ENCODE data around the gene OSGEP.

OSGEP gene

DNA sequence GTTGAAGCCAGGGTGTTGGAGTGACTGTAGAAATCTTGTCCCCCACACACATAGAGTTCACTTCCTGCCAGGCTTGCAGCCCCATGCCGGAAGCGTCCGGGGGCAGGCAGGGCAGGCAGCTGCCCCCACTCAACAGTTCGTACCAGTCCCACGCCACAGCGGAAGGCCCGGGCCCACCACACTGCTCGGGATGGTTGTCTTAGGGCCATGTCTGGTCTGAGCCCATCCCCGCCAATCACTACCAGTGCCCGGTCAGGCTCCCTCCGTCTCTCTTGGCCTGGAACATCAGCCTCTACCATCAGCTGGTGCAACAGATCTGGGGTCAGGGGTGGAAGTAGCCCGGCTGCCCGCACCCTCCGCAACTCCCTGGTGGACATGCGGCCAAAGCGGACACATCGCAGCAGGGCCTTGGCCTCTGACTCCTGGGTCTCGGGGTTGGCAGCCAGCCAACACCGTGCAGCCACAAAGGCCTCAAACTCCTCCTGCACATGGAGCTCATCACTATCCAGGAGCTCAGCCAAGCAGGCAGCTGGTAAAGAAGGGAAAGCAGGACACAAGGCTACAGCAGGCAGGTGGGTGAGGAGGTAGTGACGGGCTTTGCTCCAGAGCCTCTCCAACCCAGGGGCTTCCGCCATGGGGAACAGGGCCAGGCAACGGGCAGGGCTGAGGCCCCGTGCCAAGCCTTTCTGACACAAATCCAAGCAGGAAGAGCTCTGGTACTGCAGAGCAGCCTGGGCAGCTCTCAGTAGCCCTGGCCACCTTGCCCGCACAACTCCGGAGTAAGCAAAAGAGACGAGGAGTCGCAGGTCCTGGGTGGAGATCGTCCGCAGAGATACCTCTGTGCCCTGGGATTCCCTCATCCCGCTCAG, 24.6 kb downstream of the OSGEP start:
- no peak for DNase-seq (ENCODE audit: low spot score)

DNA sequence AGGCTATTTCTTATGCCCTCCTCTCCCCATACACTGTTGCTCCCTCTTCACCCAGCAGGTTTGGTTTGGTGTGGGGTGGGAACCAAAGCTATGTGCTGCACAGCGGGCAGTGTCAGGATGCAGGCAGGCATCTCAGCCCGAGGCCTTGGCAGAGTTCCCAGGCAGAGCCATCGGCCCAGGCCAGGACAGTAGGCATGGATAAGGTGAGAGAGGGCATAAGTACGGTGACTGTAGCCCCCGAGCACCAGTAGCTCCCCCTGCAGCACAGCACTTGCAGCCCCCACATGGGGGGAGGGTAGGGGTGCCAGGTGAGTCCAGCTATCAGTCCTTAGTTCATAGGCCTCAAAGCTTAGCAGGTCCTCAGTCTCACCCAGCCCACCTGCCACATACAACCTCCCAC, 25.8 kb downstream of the OSGEP start:
- no peak for DNase-seq (ENCODE audit: low spot score)

DNA sequence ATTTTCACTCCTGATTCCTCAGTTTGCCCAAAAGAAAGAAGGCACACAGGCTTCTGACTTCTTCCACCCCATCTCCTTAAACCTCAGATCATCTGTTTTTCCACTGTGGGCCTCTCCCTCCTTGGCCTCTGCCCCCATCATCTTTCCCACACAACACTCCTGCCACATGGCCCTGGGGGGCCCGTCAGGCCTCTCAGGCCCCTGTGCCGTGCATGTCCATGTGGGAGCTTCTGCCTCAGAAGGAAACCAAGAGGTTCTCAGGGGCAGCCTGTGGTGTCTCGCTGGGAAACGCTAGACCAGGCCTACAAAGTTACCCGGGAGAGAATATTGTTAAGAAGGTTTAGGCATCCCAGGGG, 26.6 kb downstream of the OSGEP start:
- DNase-seq (ENCODE audit: low spot score), result no peak

- no peak for DNase-seq (ENCODE audit: low spot score)
Observed at GRCh38 chr14:20427231-20428009, 27.2 kb downstream of the OSGEP start.

DNA sequence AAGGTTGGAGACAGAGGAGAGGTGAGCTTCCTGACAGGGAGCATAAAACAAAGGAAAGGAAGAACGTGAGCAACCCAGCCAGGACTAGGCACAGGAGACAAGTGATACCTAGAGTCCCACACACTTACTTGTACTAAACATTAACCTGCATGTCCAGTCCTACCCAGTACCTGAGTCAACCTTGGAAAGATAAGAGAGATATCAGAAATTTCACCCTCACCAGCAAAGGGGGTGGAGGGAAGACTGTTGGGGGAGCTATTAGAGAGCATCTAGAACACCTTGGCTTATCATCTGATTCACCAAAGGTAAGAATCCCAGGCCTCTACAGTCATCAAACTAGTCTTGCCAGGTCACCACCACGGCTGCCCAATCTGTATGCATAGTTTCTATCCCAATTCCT, 29.8 kb downstream of the OSGEP start:
- no peak for DNase-seq (ENCODE audit: low spot score)

GRCh38 chr14:20422886-20423285, 31.7 kb downstream of the OSGEP start:
- no peak for DNase-seq (ENCODE audit: low spot score)

- DNase-seq (ENCODE audit: low spot score), result no peak
Observed at GRCh38 chr14:20421267-20421666, 33.3 kb downstream of the OSGEP start.

DNA sequence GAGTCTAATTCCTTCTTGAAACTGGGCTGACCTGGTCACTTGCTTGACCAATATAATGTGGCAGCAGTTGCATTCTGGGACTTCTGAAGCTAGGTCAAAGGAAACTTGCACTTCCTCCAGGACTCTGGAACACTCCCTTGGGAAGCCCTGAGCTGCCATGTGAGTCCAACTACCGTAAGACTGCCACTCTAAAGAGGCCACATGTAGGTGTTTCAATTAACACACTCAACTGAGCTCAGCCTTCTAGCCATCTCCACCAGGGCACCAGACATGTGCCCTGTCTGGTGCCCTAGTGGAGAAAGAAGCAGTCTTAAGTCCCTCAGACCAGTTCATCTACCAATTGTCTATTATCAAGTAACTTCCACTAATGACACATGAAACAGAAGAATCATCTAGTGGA, 35.2 kb downstream of the OSGEP start:
- no peak for DNase-seq (ENCODE audit: low spot score)

GRCh38 chr14:20418501-20418909, 36.1 kb downstream of the OSGEP start:
- no peak for DNase-seq (ENCODE audit: low spot score)

DNA sequence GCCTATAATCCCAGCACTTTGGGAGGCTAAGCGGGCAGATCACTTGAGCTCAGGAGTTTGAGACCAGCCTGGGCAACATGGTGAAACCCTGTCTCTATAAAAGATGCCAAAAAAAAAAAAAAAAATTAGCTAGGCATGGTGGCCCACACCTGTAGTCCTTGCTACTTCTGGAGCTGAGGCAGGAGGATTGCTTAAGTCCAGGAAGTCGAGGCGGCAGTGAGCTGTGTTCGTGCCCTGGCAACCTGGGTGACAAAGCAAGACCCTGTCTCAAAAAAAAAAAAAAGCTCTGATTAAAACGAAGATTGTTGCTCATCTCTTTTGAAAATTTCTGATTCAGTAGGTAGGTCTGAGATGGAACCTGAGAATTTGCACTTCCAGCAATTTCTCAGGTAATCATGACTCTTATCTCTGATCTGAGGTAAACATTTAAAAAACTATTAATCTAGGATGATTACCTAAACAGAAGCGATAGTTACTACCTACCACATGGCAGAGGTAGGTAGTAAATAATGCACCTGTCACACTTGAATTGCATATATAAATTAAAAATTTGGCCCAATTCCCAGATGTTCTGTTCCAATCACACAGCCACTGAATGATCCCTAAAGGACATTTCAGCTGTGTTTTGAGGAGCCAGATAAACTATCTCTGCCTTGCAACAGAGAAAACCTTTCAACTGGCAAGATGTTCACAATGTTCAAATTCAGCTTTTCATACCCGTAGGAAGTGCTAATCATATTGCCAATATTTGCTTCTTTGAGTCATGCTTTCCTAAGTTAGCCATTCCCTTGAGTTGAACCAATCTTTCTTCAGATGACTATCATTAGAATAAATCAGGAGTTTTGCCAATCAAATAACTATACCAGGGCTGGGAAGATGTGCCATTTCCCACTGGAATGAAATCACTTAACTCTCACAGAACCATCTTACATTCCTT, 37.1 kb downstream of the OSGEP start:
- DNase-seq (ENCODE audit: low spot score), result no peak

GRCh38 chr14:20416223-20416622, 38.4 kb downstream of the OSGEP start:
- no peak for DNase-seq (ENCODE audit: low spot score)

GRCh38 chr14:20415782-20416206, 38.8 kb downstream of the OSGEP start:
- DNase-seq (ENCODE audit: low spot score), result peak; percentile 82

DNA sequence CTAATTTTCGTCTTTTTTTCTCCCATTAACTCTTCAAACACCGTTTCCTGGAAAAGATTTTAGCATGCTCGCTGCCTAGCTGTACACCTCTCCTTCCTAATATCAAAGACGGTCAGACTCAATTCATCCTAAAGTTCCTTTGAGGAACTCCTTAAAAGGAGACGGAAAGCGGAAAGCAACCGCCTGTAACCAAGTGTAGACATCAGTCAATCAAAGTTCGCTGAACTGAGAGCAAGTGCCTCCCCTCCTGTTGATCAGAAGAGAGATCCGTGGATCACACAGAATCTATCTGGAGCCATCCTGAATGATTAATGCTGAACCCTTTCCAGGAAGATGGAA, 40.9 kb downstream of the OSGEP start:
- DNase-seq (ENCODE audit: low spot score), result peak; percentile 17

- DNase-seq (ENCODE audit: low spot score), result peak; percentile 67
Observed at GRCh38 chr14:20412876-20413743, 41.5 kb downstream of the OSGEP start, which contains the start of gene TEP1. TEP1 (minus strand) TSS chr14:20413501; CDS start chr14:20408439, 5,062 bp downstream.

DNA sequence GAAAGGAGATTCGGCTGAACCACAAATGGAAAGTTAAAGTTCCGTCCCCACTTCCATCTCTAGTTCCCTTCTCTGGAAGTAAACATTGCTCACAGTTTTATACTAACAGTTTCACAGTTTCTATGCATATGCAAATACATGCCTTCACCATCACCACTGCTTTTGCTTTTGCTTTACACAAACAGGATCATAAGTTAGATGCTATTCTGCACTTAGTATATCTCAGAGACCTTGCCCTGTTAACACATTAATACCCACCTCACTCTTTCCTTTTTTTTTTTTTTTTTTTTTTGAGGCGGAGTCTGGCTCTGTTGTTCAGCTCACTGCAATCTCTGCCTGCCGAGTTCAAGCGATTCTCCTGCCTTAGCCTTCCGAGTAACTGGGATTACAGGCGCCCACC, 42.2 kb downstream of the OSGEP start:
- DNase-seq (ENCODE audit: low spot score), result no peak

DNA sequence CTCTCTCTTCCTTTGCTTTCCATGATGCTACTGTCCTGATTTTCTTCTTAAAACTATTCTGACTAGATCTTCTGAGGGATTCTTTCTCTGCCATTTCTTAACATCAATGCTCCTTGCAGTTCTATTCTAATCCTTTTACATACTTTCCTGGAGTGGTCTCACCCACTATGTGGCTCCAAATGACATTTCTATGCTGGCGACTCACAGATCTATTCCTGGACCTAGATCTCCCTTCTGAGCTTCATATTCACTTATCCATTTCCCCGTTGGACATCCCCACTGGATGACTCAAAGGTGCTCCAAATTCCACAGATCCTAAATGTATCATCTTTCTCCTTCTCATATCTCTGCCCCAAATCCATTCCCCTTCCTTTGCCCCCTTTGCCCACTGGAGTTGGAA, 45.4 kb downstream of the OSGEP start:
- DNase-seq (ENCODE audit: low spot score), result no peak

DNA sequence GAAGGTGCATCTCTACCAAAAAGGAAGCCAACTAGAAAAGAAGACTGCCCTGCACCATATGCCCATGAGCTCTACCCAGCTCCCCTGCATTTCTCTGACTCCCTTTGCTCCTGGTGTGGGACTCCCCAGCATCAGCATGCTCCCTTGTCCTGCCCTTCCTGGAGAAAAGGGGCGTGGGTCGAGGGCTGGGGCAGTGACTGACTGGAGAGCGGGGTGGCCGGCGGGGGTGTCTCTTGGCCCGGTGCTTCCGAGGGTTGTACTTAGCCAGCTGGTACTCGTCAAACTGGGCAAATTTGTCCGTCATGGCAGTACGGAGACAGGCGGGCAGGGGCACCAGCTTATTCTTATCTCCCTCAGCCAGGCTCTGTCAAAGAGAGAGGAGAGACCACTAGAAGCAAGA, 51.1 kb downstream of the OSGEP start:
- DNase-seq (ENCODE audit: low spot score), result no peak

GRCh38 chr14:20400965-20401593, 53.5 kb downstream of the OSGEP start:
- DNase-seq (ENCODE audit: low spot score), result no peak

DNA sequence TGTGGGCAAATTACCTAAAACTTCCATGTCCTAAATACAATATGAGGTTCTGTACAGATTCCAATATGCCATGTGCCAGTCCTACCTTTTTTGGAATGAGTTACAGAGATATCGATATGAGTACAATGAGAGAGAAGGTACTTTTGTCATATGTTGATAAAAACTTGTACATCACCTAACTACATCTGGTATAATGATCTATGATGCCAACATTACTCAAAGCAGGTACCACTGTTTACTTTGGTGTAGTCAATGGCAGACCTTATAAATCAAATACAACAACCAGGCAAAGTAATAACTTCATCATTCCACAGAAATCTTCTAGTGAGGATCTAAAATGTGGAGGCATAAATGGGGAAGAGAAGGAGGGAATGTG, 54.0 kb downstream of the OSGEP start:
- no peak for DNase-seq (ENCODE audit: low spot score)

DNA sequence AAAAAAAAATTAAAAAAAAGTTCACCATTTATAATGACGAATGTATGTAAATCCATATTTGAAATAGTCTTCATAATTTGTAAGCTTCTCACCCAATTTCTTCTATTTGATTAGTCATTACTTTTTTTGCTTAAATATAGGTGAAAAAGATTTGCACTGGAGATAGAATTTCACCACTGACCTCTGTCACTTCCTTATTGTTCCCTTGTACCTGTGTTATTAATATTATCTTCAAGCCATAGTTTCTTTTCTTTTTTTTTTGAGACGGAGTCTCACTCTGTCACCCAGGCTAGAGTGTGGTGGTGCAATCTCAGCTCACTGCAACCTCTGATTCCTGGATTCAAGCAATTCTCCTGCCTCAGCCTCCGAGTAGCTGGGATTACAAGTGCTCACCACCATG, 57.1 kb downstream of the OSGEP start:
- DNase-seq (ENCODE audit: low spot score), result no peak

Data from hematopoietic multipotent progenitor cell treated with erythropoietin and hydrocortisone succinate and interleukin-3 and kit ligand, for 17 days (in vitro differentiated cells).